OCI-LY3 (cell line): ENCODE measurements around the gene CHD9.

ENCODE experiments used
- H2AFZ ChIP-seq: fragments of 200-600, 300-600 bp; shearing (Covaris generic); 2 replicates; pipeline ENCODE4 v1.6.0; 2014; ENCODE audit warnings: antibody characterized with exemption, low read depth, low read length
- H3K27ac ChIP-seq: fragments of 200-600, 300-600 bp; sonication (generic); 2 replicates; pipeline ENCODE4 v1.5.1; 2014; ENCODE audit warnings: mild to moderate bottlenecking, low read length, moderate library complexity, mixed read lengths
- H3K27me3 ChIP-seq: fragments of 200-600, 300-600 bp; sonication (generic); 2 replicates; pipeline ENCODE4 v1.6.1; 2014; ENCODE audit warnings: low read depth, low read length, mixed read lengths
- H3K36me3 ChIP-seq: fragments of 200-600, 300-600 bp; sonication (generic); replicated peaks from 2 replicates; pipeline ENCODE3; 2014; ENCODE audit warnings: low read depth, low read length, mixed read lengths
- H3K4me1 ChIP-seq: fragments of 300-600, 200-600 bp; sonication (generic); 2 replicates; pipeline ENCODE4 v1.6.1; 2014; ENCODE audit warnings: low read length, mixed read lengths
- H3K4me2 ChIP-seq: fragments of 200-600, 300-600 bp; sonication (generic); 2 replicates; pipeline ENCODE4 v1.6.1; 2014; ENCODE audit warnings: low read length, mixed read lengths
- H3K4me3 ChIP-seq: fragments of 300-600, 200-600 bp; sonication (generic); 2 replicates; pipeline ENCODE4 v1.5.1; 2014; ENCODE audit warnings: antibody characterized with exemption, mild to moderate bottlenecking, low read length, moderate library complexity
- H3K79me2 ChIP-seq: fragments of 300-600, 200-600 bp; shearing (Covaris generic); 2 replicates; pipeline ENCODE4 v1.6.1; 2014; ENCODE audit warnings: mild to moderate bottlenecking, low read length, mixed read lengths
- H3K9ac ChIP-seq: fragments of 300-600, 200-600 bp; shearing (Covaris generic); 2 replicates; pipeline ENCODE4 v1.6.0; 2014; ENCODE audit warnings: mild to moderate bottlenecking, low read length, moderate library complexity
- H3K9me3 ChIP-seq: fragments of 200-600, 300-600 bp; shearing (Covaris generic); 2 replicates; pipeline ENCODE4 v1.6.1; 2014; ENCODE audit warnings: low read length, mixed read lengths; ENCODE audit not compliant: insufficient read depth
- H4K20me1 ChIP-seq: fragments of 200-600, 300-600 bp; sonication (generic); 2 replicates; pipeline ENCODE4 v1.6.1; 2016; ENCODE audit warnings: low read length, mixed read lengths; ENCODE audit not compliant: insufficient read depth
- EZH2phosphoT487 ChIP-seq: fragments of 200-600 bp; shearing (Covaris generic); IDR thresholded peaks from 2 replicates; pipeline ENCODE4 v1.6.1; 2018; ENCODE audit warnings: antibody characterized with exemption, mixed run types, low read depth
- TF ChIP-seq, protein P1 (sequence below): fragments of 200-600, 300-600 bp; sonication (generic); IDR thresholded peaks from 2 replicates; pipeline ENCODE4 v1.5.1; 2014; ENCODE audit warnings: antibody characterized with exemption, low read length, low read depth

Gene CHD9

DNA sequence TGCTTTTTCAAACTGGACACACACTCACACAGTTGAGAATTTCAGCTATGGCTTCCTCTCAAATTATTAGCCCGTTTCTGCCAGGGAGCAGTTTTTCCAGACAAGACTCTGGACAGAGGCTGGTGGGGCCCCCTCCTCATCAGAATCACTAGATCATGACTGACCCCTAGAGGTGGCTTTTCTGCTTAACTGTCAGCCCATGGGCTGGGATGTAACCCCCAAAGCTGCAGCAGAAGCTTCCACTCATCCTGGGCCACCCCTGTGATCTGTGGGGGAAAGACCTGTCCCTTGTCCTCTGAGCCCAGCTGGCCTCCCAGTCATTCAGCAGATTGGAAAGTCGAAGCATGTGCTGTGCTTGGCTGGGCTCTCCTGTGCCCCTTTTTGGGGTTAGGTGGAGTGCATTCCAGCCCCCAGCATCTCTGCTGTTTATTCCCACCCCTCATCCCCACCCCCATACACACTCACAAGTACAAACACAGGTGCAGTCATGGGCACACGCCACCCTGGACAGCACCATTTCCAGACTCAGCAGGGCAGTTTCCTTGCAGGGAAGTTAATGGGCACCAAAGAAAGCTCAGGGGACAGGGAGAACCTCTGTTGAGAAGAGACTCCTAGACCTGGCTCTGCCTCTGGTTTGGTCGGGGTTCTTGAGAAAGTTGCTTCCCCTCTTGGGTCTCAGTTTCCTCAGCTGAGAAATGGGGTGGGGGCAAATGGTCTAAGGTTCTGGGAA lies 301.9 kb downstream of the CHD9 start:
- H3K27ac ChIP-seq = no peak overlapping the region
- no peaks in the 10 kb centered on the region for H3K27me3 ChIP-seq
- no peak overlapping the region for H3K4me2 ChIP-seq
- no peak overlapping the region for H2AFZ ChIP-seq
- no peak overlapping the region for H3K4me3 ChIP-seq
- no peaks in the 10 kb centered on the region for H4K20me1 ChIP-seq
- no peak overlapping the region for H3K9ac ChIP-seq
- no peaks in the 10 kb centered on the region for H3K79me2 ChIP-seq
- no peaks in the 10 kb centered on the region for H3K9me3 ChIP-seq
- TF ChIP-seq, protein P1, sequence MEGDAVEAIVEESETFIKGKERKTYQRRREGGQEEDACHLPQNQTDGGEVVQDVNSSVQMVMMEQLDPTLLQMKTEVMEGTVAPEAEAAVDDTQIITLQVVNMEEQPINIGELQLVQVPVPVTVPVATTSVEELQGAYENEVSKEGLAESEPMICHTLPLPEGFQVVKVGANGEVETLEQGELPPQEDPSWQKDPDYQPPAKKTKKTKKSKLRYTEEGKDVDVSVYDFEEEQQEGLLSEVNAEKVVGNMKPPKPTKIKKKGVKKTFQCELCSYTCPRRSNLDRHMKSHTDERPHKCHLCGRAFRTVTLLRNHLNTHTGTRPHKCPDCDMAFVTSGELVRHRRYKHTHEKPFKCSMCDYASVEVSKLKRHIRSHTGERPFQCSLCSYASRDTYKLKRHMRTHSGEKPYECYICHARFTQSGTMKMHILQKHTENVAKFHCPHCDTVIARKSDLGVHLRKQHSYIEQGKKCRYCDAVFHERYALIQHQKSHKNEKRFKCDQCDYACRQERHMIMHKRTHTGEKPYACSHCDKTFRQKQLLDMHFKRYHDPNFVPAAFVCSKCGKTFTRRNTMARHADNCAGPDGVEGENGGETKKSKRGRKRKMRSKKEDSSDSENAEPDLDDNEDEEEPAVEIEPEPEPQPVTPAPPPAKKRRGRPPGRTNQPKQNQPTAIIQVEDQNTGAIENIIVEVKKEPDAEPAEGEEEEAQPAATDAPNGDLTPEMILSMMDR = peak; percentile 29; the same call in 1 of the 2 replicates
- no peak for TF ChIP-seq EZH2phosphoT487
- H3K36me3 ChIP-seq = no peaks in the 10 kb centered on the region
- 0 out of 2 replicates have a peak, but pooled peaks cover 7% of the 10 kb centered on the region for H3K4me1 ChIP-seq

DNA sequence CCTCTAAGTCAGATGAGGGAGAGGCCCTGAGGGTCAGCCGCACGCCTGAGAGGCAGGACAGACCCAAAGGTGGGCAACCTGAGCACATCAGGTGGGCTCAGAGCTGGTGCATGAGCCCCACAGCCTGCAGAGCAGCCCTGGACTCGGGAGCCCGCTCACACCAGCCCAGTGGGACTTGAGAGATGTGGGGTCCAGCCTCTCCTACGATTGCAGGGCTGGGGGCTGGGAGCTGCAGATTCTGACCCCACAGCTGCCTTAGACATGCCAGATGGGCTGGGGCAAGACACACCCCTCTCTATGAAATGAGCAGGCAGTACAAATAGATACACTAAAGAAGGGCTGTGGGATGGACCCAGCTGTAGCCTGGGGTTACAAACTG lies 302.4 kb downstream of the CHD9 start:
- Histone ChIP-seq H3K36me3 (no peaks in the 10 kb centered on the region), H4K20me1 (no peaks in the 10 kb centered on the region), H3K79me2 (no peaks in the 10 kb centered on the region), H3K9me3 (no peaks in the 10 kb centered on the region), H3K4me3 (no peak overlapping the region), H3K27ac (no peak overlapping the region), H3K27me3 (no peaks in the 10 kb centered on the region), H3K4me2 (no peak overlapping the region), H3K9ac (no peak overlapping the region), H2AFZ (no peak overlapping the region), H3K4me1 (0 out of 2 replicates have a peak, but pooled peaks cover 7% of the 10 kb centered on the region)
- no peak for TF ChIP-seq EZH2phosphoT487
- TF ChIP-seq, protein P1 = no peak

DNA sequence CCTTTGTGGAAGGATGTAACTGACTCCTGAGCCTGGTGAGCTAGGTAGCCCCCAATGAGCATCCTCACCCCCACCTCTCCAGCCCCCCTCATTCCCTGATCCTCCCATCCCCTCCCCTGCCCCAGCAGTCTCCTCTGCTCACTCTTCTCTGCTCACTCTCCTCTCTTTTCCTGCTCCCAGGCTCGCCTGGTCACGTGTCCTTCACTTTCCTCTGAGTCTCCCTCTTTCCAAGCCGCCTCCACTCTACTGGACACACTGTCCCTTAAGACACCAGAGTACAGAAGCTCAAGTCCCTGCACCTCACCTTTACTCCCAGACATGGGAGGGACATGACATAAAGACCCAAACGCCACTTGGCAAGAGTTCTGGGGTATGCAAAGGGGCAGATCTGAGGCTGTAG lies 303.2 kb downstream of the CHD9 start:
- H2AFZ ChIP-seq = no peak overlapping the region
- H3K4me2 ChIP-seq = no peak overlapping the region
- H3K36me3 ChIP-seq = no peaks in the 10 kb centered on the region
- no peak overlapping the region for H3K9ac ChIP-seq
- no peak overlapping the region for H3K27ac ChIP-seq
- no peaks in the 10 kb centered on the region for H3K27me3 ChIP-seq
- no peaks in the 10 kb centered on the region for H4K20me1 ChIP-seq
- no peak overlapping the region for H3K4me3 ChIP-seq
- TF ChIP-seq, protein P1 = no peak
- no peak for TF ChIP-seq EZH2phosphoT487
- no peaks in the 10 kb centered on the region for H3K79me2 ChIP-seq
- H3K4me1 ChIP-seq = 0 out of 2 replicates have a peak, but pooled peaks cover 7% of the 10 kb centered on the region
- no peaks in the 10 kb centered on the region for H3K9me3 ChIP-seq

- H4K20me1 ChIP-seq = no peaks in the 10 kb centered on the region
- no peak for TF ChIP-seq EZH2phosphoT487
- TF ChIP-seq, protein P1 = no peak
These were observed 304.1 kb downstream of the CHD9 start for GRCh38 chr16:53358884-53359283.

More at GRCh38 chr16:53358884-53359283, 304.1 kb downstream of the CHD9 start:
- Histone ChIP-seq H3K9me3 (no peaks in the 10 kb centered on the region), H3K4me1 (0 out of 2 replicates have a peak, but pooled peaks cover 7% of the 10 kb centered on the region), H3K36me3 (no peaks in the 10 kb centered on the region), H3K4me3 (peak overlapping the region; percentile 44; the same call in 1 of the 2 replicates), H3K27ac (no peak overlapping the region), H2AFZ (peak overlapping the region; percentile 83; the same call in 1 of the 2 replicates), H3K9ac (no peak overlapping the region), H3K4me2 (peak overlapping the region; percentile 58), H3K27me3 (no peaks in the 10 kb centered on the region), H3K79me2 (no peaks in the 10 kb centered on the region)
